ENCODE measurements around the gene MAN2A1. TPM values are rescaled to one million over a fixed set of nuclear protein-coding genes. Genes with fewer than 3 reads are reported as not detected.

MAN2A1 gene
- total RNA-seq, 1 experiment from 2014 or later: 86.6 TPM

DNA sequence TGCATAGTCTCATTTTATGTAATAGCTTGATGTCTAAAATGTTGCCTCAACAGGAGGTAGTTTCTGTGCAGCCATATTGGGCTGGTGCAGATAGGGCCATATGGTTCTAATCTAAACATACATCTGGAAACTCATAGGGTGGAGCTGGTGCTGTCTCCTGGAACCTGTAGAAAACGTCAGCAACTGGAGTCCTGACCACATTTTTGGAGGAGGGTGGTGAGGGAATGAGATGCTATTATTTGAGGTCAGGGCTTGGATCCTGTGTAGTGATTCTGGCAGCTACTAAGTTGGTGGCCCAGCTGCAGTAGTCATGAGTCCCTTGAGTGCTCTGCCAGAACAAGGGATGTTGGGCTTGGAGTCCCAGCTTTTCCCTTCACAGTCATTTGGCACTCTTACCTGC, 14.1 kb downstream of the MAN2A1 start:
- Mint-ChIP-seq H3K4me1 (peaks cover 78% of the 10 kb centered on the region), H3K27me3 (ENCODE audit: low read depth) (no peaks in the 10 kb centered on the region), H3K4me3 (no peak overlapping the region), H3K36me3 (peaks cover 12% of the 10 kb centered on the region), H3K9me3 (no peaks in the 10 kb centered on the region), H3K27ac (no peak overlapping the region)
- TF ChIP-seq EMX1 (CRISPR knock-in tag; IDR thresholded peaks at IDR 0.05): no peak
- no peak for TF ChIP-seq NR2C2 (CRISPR knock-in tag; IDR thresholded peaks at IDR 0.05)
- TF ChIP-seq, protein P1, sequence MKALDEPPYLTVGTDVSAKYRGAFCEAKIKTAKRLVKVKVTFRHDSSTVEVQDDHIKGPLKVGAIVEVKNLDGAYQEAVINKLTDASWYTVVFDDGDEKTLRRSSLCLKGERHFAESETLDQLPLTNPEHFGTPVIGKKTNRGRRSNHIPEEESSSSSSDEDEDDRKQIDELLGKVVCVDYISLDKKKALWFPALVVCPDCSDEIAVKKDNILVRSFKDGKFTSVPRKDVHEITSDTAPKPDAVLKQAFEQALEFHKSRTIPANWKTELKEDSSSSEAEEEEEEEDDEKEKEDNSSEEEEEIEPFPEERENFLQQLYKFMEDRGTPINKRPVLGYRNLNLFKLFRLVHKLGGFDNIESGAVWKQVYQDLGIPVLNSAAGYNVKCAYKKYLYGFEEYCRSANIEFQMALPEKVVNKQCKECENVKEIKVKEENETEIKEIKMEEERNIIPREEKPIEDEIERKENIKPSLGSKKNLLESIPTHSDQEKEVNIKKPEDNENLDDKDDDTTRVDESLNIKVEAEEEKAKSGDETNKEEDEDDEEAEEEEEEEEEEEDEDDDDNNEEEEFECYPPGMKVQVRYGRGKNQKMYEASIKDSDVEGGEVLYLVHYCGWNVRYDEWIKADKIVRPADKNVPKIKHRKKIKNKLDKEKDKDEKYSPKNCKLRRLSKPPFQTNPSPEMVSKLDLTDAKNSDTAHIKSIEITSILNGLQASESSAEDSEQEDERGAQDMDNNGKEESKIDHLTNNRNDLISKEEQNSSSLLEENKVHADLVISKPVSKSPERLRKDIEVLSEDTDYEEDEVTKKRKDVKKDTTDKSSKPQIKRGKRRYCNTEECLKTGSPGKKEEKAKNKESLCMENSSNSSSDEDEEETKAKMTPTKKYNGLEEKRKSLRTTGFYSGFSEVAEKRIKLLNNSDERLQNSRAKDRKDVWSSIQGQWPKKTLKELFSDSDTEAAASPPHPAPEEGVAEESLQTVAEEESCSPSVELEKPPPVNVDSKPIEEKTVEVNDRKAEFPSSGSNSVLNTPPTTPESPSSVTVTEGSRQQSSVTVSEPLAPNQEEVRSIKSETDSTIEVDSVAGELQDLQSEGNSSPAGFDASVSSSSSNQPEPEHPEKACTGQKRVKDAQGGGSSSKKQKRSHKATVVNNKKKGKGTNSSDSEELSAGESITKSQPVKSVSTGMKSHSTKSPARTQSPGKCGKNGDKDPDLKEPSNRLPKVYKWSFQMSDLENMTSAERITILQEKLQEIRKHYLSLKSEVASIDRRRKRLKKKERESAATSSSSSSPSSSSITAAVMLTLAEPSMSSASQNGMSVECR (CRISPR knock-in tag; IDR thresholded peaks at IDR 0.05; ENCODE audit: borderline replicate concordance): no peak
- TF ChIP-seq ETV6 (CRISPR knock-in tag; IDR thresholded peaks at IDR 0.05): no peak
- no peak for TF ChIP-seq ZNF121 (CRISPR knock-in tag; IDR thresholded peaks at IDR 0.05)
- POLR2A ChIA-PET: no interaction called here
- CTCF ChIA-PET: interaction anchor here (1.0 kb wide), 1 partner anchor 15 kb away, joined by 3 read pairs; no protein-coding TSS in a partner anchor
- no peak for DNase-seq (ENCODE audit: low spot score)
- ATAC-seq: no peak

DNA sequence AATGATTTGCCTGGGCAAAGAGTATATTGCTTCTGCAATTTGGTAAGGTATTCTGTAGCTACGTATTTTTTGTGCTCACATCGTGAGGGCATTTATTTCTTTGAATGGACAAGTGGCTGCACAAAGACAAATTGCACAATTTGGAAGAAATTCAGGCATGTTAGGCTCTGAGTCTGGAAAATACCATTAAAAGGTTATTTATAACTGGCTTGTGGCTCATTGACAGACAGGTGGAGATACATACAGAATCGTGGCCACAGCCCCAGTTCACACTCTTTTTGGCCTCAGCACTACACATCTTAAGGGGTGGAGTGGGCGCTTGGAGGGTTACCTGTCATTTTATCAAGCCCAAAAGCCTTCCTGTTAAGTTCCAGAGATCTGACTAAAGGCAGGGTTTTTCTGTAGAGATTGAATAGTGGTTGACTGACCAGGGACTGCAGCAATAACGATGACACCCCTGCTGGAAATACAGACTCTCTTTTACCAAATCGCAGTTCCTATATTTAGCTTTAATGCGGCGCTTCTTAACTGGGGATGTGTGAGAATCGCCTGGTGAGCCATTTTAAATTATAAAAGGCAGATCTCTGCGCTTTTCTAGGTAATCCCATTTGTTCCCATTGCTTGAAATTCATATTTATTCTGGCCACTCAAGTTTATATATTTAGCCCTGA, 14.7 kb downstream of the MAN2A1 start:
- no peaks in the 10 kb centered on the region for H3K27me3 Mint-ChIP-seq (ENCODE audit: low read depth)
- ChIA-PET POLR2A (no interaction called here), CTCF (interaction anchor here (1.0 to 1.2 kb wide), 2 partner anchors 16 to 115 kb away, joined by 3 to 5 read pairs; no protein-coding TSS in a partner anchor)
- DNase-seq (ENCODE audit: low spot score) (no peak), ATAC-seq (no peak)
- H3K27ac Mint-ChIP-seq: no peak overlapping the region
- no peak for TF ChIP-seq OVOL2 (CRISPR knock-in tag; IDR thresholded peaks at IDR 0.05; ENCODE audit: borderline replicate concordance)
- no peak for TF ChIP-seq EMX1 (CRISPR knock-in tag; IDR thresholded peaks at IDR 0.05)
- TF ChIP-seq NFYB (CRISPR knock-in tag; conservative IDR thresholded peaks at IDR 0.05; ENCODE audit: low read depth): no peak
- no peak overlapping the region for H3K4me3 Mint-ChIP-seq
- no peaks in the 10 kb centered on the region for H3K9me3 Mint-ChIP-seq
- peaks cover 77% of the 10 kb centered on the region for H3K4me1 Mint-ChIP-seq
- H3K36me3 Mint-ChIP-seq: peaks cover 8% of the 10 kb centered on the region

DNA sequence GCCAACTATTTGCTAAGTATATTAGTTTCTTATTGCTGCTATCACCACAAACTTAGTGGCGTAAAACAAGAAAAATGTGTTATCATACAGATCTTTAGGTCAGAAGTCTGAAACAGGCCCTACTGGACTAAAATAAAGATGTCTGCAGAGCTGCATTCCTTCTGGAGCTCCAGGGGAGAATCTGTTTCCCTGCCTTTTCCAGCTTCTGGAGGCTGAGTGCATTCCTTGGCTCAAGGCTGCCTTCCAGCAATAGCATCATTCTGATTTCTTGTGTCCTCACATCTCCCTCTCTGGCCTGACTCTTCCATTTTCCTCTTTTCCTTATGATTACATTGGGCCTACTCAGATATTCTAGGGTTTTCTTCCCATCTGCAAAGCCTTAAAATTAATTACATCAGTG, 15.9 kb downstream of the MAN2A1 start:
- ATAC-seq (peak; percentile 45; the same call in 1 of the 2 replicates), DNase-seq (ENCODE audit: low spot score) (no peak)
- Mint-ChIP-seq H3K27ac (no peak overlapping the region), H3K27me3 (ENCODE audit: low read depth) (no peaks in the 10 kb centered on the region), H3K4me3 (no peak overlapping the region), H3K36me3 (0 out of 2 replicates have a peak, but pooled peaks cover 2% of the 10 kb centered on the region), H3K9me3 (no peaks in the 10 kb centered on the region), H3K4me1 (peaks cover 66% of the 10 kb centered on the region)
- POLR2A ChIA-PET: no interaction called here
- CTCF ChIA-PET: interaction anchor here (1.2 kb wide), 2 partner anchors 11 to 114 kb away, joined by 4 to 5 read pairs; no protein-coding TSS in a partner anchor
- TF ChIP-seq ZNF671 (CRISPR knock-in tag; IDR thresholded peaks at IDR 0.05) (no peak), TCF7 (CRISPR knock-in tag; IDR thresholded peaks at IDR 0.05; ENCODE audit: low read depth) (no peak), SP1 (CRISPR knock-in tag; conservative IDR thresholded peaks at IDR 0.05) (no peak), ZNF263 (CRISPR knock-in tag; IDR thresholded peaks at IDR 0.05; ENCODE audit: low read depth) (no peak), JUN (CRISPR knock-in tag; IDR thresholded peaks at IDR 0.05) (no peak), NFE2L1 (CRISPR knock-in tag; IDR thresholded peaks at IDR 0.05) (no peak), NFATC4 (CRISPR knock-in tag; IDR thresholded peaks at IDR 0.05) (no peak), PRRX2 (CRISPR knock-in tag; IDR thresholded peaks at IDR 0.05) (no peak)
- TF ChIP-seq, protein P2, sequence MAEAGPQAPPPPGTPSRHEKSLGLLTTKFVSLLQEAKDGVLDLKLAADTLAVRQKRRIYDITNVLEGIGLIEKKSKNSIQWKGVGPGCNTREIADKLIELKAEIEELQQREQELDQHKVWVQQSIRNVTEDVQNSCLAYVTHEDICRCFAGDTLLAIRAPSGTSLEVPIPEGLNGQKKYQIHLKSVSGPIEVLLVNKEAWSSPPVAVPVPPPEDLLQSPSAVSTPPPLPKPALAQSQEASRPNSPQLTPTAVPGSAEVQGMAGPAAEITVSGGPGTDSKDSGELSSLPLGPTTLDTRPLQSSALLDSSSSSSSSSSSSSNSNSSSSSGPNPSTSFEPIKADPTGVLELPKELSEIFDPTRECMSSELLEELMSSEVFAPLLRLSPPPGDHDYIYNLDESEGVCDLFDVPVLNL (CRISPR knock-in tag; IDR thresholded peaks at IDR 0.05; ENCODE audit: borderline replicate concordance, low read depth): no peak
- TF ChIP-seq, protein P3, sequence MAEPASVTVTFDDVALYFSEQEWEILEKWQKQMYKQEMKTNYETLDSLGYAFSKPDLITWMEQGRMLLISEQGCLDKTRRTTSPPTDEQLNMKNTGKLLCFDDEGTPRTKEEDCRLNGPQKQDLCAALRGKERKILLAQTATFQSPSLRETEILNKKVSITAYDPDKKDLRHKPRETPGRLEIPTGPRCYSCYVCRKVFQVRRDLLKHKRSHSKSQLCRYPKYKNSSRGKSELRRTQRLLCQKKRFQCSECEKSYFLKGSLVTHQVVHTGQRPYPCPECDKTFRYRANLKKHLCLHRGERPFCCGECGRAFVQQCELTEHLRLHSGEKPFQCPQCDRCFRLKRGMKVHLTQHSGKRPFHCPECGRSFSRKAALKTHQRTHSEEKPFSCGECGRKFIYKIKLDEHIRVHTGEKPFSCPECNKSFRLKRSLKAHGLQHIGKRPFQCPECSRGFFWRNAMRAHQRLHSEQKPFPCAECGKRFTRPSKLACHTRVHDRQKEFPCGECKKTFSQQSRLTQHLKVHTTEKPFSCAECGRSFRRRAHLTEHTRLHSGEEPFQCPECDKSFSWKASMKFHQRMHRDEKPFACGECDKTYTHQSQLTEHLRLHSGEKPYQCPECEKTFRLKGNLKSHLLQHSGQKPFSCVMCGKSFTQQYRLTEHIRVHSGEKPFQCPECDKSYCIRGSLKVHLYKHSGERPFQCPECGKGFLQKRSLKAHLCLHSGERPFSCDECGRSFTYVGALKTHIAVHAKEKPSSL (CRISPR knock-in tag; conservative IDR thresholded peaks at IDR 0.05): no peak
- TF ChIP-seq, protein P4, sequence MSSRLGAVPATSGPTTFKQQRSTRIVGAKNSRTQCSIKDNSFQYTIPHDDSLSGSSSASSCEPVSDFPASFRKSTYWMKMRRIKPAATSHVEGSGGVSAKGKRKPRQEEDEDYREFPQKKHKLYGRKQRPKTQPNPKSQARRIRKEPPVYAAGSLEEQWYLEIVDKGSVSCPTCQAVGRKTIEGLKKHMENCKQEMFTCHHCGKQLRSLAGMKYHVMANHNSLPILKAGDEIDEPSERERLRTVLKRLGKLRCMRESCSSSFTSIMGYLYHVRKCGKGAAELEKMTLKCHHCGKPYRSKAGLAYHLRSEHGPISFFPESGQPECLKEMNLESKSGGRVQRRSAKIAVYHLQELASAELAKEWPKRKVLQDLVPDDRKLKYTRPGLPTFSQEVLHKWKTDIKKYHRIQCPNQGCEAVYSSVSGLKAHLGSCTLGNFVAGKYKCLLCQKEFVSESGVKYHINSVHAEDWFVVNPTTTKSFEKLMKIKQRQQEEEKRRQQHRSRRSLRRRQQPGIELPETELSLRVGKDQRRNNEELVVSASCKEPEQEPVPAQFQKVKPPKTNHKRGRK (CRISPR knock-in tag; IDR thresholded peaks at IDR 0.05; ENCODE audit: borderline replicate concordance): no peak
- TF ChIP-seq, protein P5, sequence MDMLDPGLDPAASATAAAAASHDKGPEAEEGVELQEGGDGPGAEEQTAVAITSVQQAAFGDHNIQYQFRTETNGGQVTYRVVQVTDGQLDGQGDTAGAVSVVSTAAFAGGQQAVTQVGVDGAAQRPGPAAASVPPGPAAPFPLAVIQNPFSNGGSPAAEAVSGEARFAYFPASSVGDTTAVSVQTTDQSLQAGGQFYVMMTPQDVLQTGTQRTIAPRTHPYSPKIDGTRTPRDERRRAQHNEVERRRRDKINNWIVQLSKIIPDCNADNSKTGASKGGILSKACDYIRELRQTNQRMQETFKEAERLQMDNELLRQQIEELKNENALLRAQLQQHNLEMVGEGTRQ (CRISPR knock-in tag; IDR thresholded peaks at IDR 0.05): no peak

Data from WTC11 (cell line).